Gastroesophageal sphincter (tissue), 3 donors: ENCODE results near the gene TGFBR3L.

ENCODE experiments used
- CTCF ChIP-seq, 4 experiments: fragments of 200-600 bp in 2 of 4; fragments of 450-650 bp in 2 of 4; sonication (generic) in 1 of 4; IDR thresholded peaks; one replicate each; pipeline ENCODE4 v1.5.1; 2017 to 2019; ENCODE audit warnings: antibody characterized with exemption in 4 of 4, mild to moderate bottlenecking in 2 of 4, moderate library complexity in 2 of 4
- EP300 ChIP-seq: sonication (generic); formaldehyde crosslinking; IDR thresholded peaks from one replicate; pipeline ENCODE4 v1.6.1; 2017; ENCODE audit warnings: antibody characterized with exemption, mild to moderate bottlenecking
- POLR2A ChIP-seq, 2 donors: fragments of 450-650 bp; IDR thresholded peaks; one replicate each; pipeline ENCODE4 v1.6.1; 2017; ENCODE audit warnings: antibody characterized with exemption in 2 of 2, mild to moderate bottlenecking in 2 of 2, moderate library complexity in 1 of 2
- POLR2AphosphoS5 ChIP-seq: sonication (generic); formaldehyde crosslinking; IDR thresholded peaks from one replicate; pipeline ENCODE4 v1.6.1; 2017; ENCODE audit warnings: antibody characterized with exemption

GRCh38 chr19:7913652-7914051 lies 978 bp upstream of the TGFBR3L start:
- no peak for TF ChIP-seq POLR2AphosphoS5
- TF ChIP-seq CTCF (IDR thresholded peaks at IDR 0.05) = no peak
- no peak for TF ChIP-seq POLR2A (IDR thresholded peaks at IDR 0.05)
- TF ChIP-seq EP300 = no peak
